Smooth muscle cell (in vitro differentiated cells): ENCODE measurements around the gene ARID3A. TPM values are rescaled to one million over a fixed set of nuclear protein-coding genes. Genes with fewer than 3 reads are reported as not detected.
A peak's percentile ranks its signal among the peaks of the same experiment; 100 is the strongest.

Experiments used
- DNase-seq: peaks from one replicate; lab custom pipeline; 2025; ENCODE audit not compliant: unreplicated experiment; lab: John Stamatoyannopoulos, UW
- H2AFZ ChIP-seq: fragments of 200-600 bp; sonication (generic); 2 replicates; pipeline ENCODE4 v1.6.0; 2016; ENCODE audit warnings: antibody characterized with exemption, low read depth, mild to moderate bottlenecking
- H3F3A ChIP-seq: fragments of 200-600 bp; sonication (generic); 2 replicates; pipeline ENCODE4 v1.6.0; 2017; ENCODE audit warnings: antibody characterized with exemption, low read depth
- H3K27ac ChIP-seq: fragments of 200-600 bp; sonication (generic); 2 replicates; pipeline ENCODE4 v1.5.1; 2016; ENCODE audit warnings: low read depth, mild to moderate bottlenecking
- H3K27me3 ChIP-seq: fragments of 200-600 bp; sonication (generic); 2 replicates; pipeline ENCODE4 v1.6.1; 2016; ENCODE audit warnings: low read depth, mild to moderate bottlenecking
- H3K36me3 ChIP-seq: fragments of 200-600 bp; sonication (generic); 2 replicates; pipeline ENCODE4 v1.5.1; 2016; ENCODE audit warnings: low read depth
- H3K4me1 ChIP-seq: fragments of 200-600 bp; sonication (generic); 2 replicates; pipeline ENCODE4 v1.5.1; 2016; ENCODE audit warnings: low read depth
- H3K4me2 ChIP-seq: fragments of 200-600 bp; sonication (generic); 2 replicates; pipeline ENCODE4 v1.6.0; 2016; ENCODE audit warnings: mild to moderate bottlenecking
- H3K4me3 ChIP-seq: fragments of 200-600 bp; sonication (generic); 2 replicates; pipeline ENCODE4 v1.5.1; 2016; ENCODE audit warnings: mild to moderate bottlenecking
- H3K79me2 ChIP-seq: fragments of 200-600 bp; sonication (generic); 2 replicates; pipeline ENCODE4 v1.6.0; 2016; ENCODE audit warnings: low read depth, mild to moderate bottlenecking
- H3K9ac ChIP-seq: fragments of 200-600 bp; sonication (generic); 2 replicates; pipeline ENCODE4 v1.6.0; 2016; ENCODE audit warnings: low read depth
- H3K9me3 ChIP-seq: fragments of 200-600 bp; sonication (generic); replicated peaks from 2 replicates; pipeline ENCODE4 v1.5.1; 2016; ENCODE audit warnings: low read depth
- H4K20me1 ChIP-seq: fragments of 200-600 bp; sonication (generic); 2 replicates; pipeline ENCODE4 v1.6.0; 2016; ENCODE audit warnings: low read depth
- CTCF ChIP-seq: fragments of 200-600 bp; sonication (generic); IDR thresholded peaks from 2 replicates; pipeline ENCODE4 v1.5.1; 2017; ENCODE audit warnings: borderline replicate concordance, mild to moderate bottlenecking, antibody characterized with exemption; ENCODE audit not compliant: insufficient read depth, poor library complexity, severe bottlenecking
- WGBS: methylation state at CpG from one replicate; pipeline ENCODE4 v1.1.7; 2016; ENCODE audit warnings: low lambda C conversion rate; 5-methylcytosine and 5-hydroxymethylcytosine counted together
- polyA plus RNA-seq: library from polyadenylated mRNA; unstranded; fragments of >200 nt; fragmentation: Nextera tagmentation; extraction: Ambion mirVana; gene quantifications from 2 replicates; pipeline ENCODE4 v1.2.1, GENCODE V29; 2016
- total RNA-seq: library from RNA; depleted of rRNA; stranded (reverse); fragments of >200 nt; gene quantifications from 2 replicates; pipeline ENCODE4 v1.2.3, GENCODE V29; 2014

ARID3A gene
- total and polyA plus RNA-seq, 2 experiments from 2014 or later = 45.7 to 50.3 TPM

- Histone ChIP-seq H3K4me1 (peaks cover 9% of the 10 kb centered on the region), H4K20me1 (peaks cover 40% of the 10 kb centered on the region), H2AFZ (no peak overlapping the region), H3K27me3 (no peaks in the 10 kb centered on the region), H3K36me3 (peaks cover 4% of the 10 kb centered on the region), H3K79me2 (peaks cover 68% of the 10 kb centered on the region), H3K27ac (peak overlapping the region; percentile 49), H3K9ac (no peak overlapping the region), H3F3A (peaks cover 17% of the 10 kb centered on the region), H3K4me2 (no peak overlapping the region), H3K9me3 (no peaks in the 10 kb centered on the region), H3K4me3 (no peak overlapping the region)
- DNase-seq = no peak
- no peak for TF ChIP-seq CTCF
- 49% methylated on average over 14 of the region's 14 CpGs for WGBS
Measured at GRCh38 chr19:961866-962620, 36.2 kb downstream of the ARID3A start.

- H3K4me2 ChIP-seq = no peak overlapping the region
- no peaks in the 10 kb centered on the region for H3K27me3 ChIP-seq
- no peaks in the 10 kb centered on the region for H3K9me3 ChIP-seq
- no peak overlapping the region for H3K9ac ChIP-seq
- peaks cover 9% of the 10 kb centered on the region for H3K36me3 ChIP-seq
- H3K4me1 ChIP-seq = peaks cover 3% of the 10 kb centered on the region
- TF ChIP-seq CTCF = no peak
- H3K4me3 ChIP-seq = no peak overlapping the region
- peaks cover 14% of the 10 kb centered on the region for H3F3A ChIP-seq
- WGBS = 88% methylated on average over 26 of the region's 31 CpGs
- H3K79me2 ChIP-seq = peaks cover 66% of the 10 kb centered on the region
- no peak for DNase-seq
- H2AFZ ChIP-seq = no peak overlapping the region
- H3K27ac ChIP-seq = peak overlapping the region; percentile 11
- peaks cover 40% of the 10 kb centered on the region for H4K20me1 ChIP-seq
Measured at GRCh38 chr19:962683-963400, 37.0 kb downstream of the ARID3A start.

- H3K79me2 ChIP-seq = peaks cover 62% of the 10 kb centered on the region
- H3K4me1 ChIP-seq = peaks cover 3% of the 10 kb centered on the region
- no peak for TF ChIP-seq CTCF
- H3K9ac ChIP-seq = no peak overlapping the region
- peaks cover 40% of the 10 kb centered on the region for H4K20me1 ChIP-seq
- 67% methylated on average over 7 of the region's 11 CpGs for WGBS
- peaks cover 14% of the 10 kb centered on the region for H3F3A ChIP-seq
- H3K4me2 ChIP-seq = no peak overlapping the region
- DNase-seq = no peak
- peaks cover 9% of the 10 kb centered on the region for H3K36me3 ChIP-seq
- no peak overlapping the region for H2AFZ ChIP-seq
- H3K27me3 ChIP-seq = no peaks in the 10 kb centered on the region
- H3K4me3 ChIP-seq = no peak overlapping the region
- peak overlapping the region; percentile 38 for H3K27ac ChIP-seq
- no peaks in the 10 kb centered on the region for H3K9me3 ChIP-seq
Measured at GRCh38 chr19:963486-963951, 37.7 kb downstream of the ARID3A start.
